Nephron progenitor cell (in vitro differentiated cells): ENCODE data around the gene RGS9.

Source experiments
- DNase-seq: peaks from one replicate; pipeline ENCODE4 v3.0.0; 2021
- H3K27ac Mint-ChIP-seq: 2 replicates; pipeline ENCODE4 v1.8.0; 2021; ENCODE audit warnings: mild to moderate bottlenecking, moderate library complexity, mixed read lengths
- H3K27me3 Mint-ChIP-seq: 2 replicates; pipeline ENCODE4 v1.8.0; 2021; ENCODE audit warnings: mild to moderate bottlenecking, low read depth, mixed read lengths; ENCODE audit not compliant: poor library complexity
- H3K36me3 Mint-ChIP-seq: 2 replicates; pipeline ENCODE4 v1.8.0; 2021; ENCODE audit warnings: low read depth, mixed read lengths
- H3K4me1 Mint-ChIP-seq: 2 replicates; pipeline ENCODE4 v1.8.0; 2021; ENCODE audit warnings: mixed read lengths
- H3K4me3 Mint-ChIP-seq: 2 replicates; pipeline ENCODE4 v1.8.0; 2021; ENCODE audit warnings: mild to moderate bottlenecking, moderate library complexity, mixed read lengths
- H3K9me3 Mint-ChIP-seq: 2 replicates; pipeline ENCODE4 v1.8.0; 2021; ENCODE audit warnings: mild to moderate bottlenecking, moderate library complexity, mixed read lengths
- CTCF ChIP-seq: fragments of 200-600 bp; sonication (generic); IDR thresholded peaks from 2 replicates; pipeline ENCODE4 v1.5.0; 2021; ENCODE audit warnings: antibody characterized with exemption

The RGS9 gene

GRCh38 chr17:65121916-65122806 is 15.0 kb upstream of the RGS9 start:
- Mint-ChIP-seq H3K27me3 (peaks cover 34% of the 10 kb centered on the region), H3K27ac (no peak overlapping the region)
- DNase-seq: no peak

GRCh38 chr17:65122836-65123756 is 14.1 kb upstream of the RGS9 start:
- H3K9me3 Mint-ChIP-seq: no peaks in the 10 kb centered on the region
- H3K27me3 Mint-ChIP-seq: peaks cover 41% of the 10 kb centered on the region
- peak; percentile 83 for DNase-seq
- no peaks in the 10 kb centered on the region for H3K36me3 Mint-ChIP-seq
- peak overlapping the region; percentile 86 for H3K4me3 Mint-ChIP-seq
- peaks cover 12% of the 10 kb centered on the region for H3K4me1 Mint-ChIP-seq
- TF ChIP-seq CTCF: no peak
- peak overlapping the region; percentile 93 for H3K27ac Mint-ChIP-seq

More at GRCh38 chr17:65121916-65122806, 15.0 kb upstream of the RGS9 start:
- no peaks in the 10 kb centered on the region for H3K9me3 Mint-ChIP-seq
- H3K36me3 Mint-ChIP-seq: no peaks in the 10 kb centered on the region
- H3K4me1 Mint-ChIP-seq: peaks cover 12% of the 10 kb centered on the region
- TF ChIP-seq CTCF: no peak
- H3K4me3 Mint-ChIP-seq: peak overlapping the region; percentile 86

GRCh38 chr17:65123757-65124675 is 13.2 kb upstream of the RGS9 start:
- no peak overlapping the region for H3K27ac Mint-ChIP-seq
- peaks cover 43% of the 10 kb centered on the region for H3K27me3 Mint-ChIP-seq
- H3K36me3 Mint-ChIP-seq: no peaks in the 10 kb centered on the region

GRCh38 chr17:65130832-65131231 is 6.3 kb upstream of the RGS9 start:
- Mint-ChIP-seq H3K4me3 (no peak overlapping the region), H3K4me1 (peaks cover 10% of the 10 kb centered on the region), H3K36me3 (no peaks in the 10 kb centered on the region), H3K9me3 (no peaks in the 10 kb centered on the region), H3K27ac (no peak overlapping the region), H3K27me3 (peaks cover 44% of the 10 kb centered on the region)
- no peak for TF ChIP-seq CTCF
- no peak for DNase-seq

More at GRCh38 chr17:65123757-65124675, 13.2 kb upstream of the RGS9 start:
- H3K9me3 Mint-ChIP-seq: no peaks in the 10 kb centered on the region
- TF ChIP-seq CTCF: no peak
- no peak for DNase-seq
- peaks cover 12% of the 10 kb centered on the region for H3K4me1 Mint-ChIP-seq
- peak overlapping the region; percentile 86 for H3K4me3 Mint-ChIP-seq

GRCh38 chr17:65131240-65131639 is 5.9 kb upstream of the RGS9 start:
- Mint-ChIP-seq H3K27ac (no peak overlapping the region), H3K9me3 (no peaks in the 10 kb centered on the region), H3K4me1 (peaks cover 12% of the 10 kb centered on the region), H3K36me3 (no peaks in the 10 kb centered on the region), H3K27me3 (peaks cover 44% of the 10 kb centered on the region), H3K4me3 (no peak overlapping the region)
- no peak for TF ChIP-seq CTCF
- DNase-seq: no peak
